Activated naive CD8-positive, alpha-beta T cell (primary cell): ENCODE results near the gene BUB3.

Experiments used
- H3K27ac Mint-ChIP-seq: one replicate; pipeline ENCODE4 v1.8.0; 2021; ENCODE audit warnings: mixed read lengths
- H3K27me3 Mint-ChIP-seq: one replicate; pipeline ENCODE4 v1.8.0; 2021; ENCODE audit warnings: mixed read lengths
- H3K36me3 Mint-ChIP-seq: one replicate; pipeline ENCODE4 v1.8.0; 2021; ENCODE audit warnings: mixed read lengths
- H3K4me1 Mint-ChIP-seq: one replicate; pipeline ENCODE4 v1.8.0; 2021; ENCODE audit warnings: low read depth, mixed read lengths
- H3K4me3 Mint-ChIP-seq: one replicate; pipeline ENCODE4 v1.8.0; 2021; ENCODE audit warnings: mild to moderate bottlenecking, mixed read lengths
- H3K9me3 Mint-ChIP-seq: one replicate; pipeline ENCODE4 v1.8.0; 2021; ENCODE audit warnings: low read depth, mixed read lengths

Gene BUB3, protein sequence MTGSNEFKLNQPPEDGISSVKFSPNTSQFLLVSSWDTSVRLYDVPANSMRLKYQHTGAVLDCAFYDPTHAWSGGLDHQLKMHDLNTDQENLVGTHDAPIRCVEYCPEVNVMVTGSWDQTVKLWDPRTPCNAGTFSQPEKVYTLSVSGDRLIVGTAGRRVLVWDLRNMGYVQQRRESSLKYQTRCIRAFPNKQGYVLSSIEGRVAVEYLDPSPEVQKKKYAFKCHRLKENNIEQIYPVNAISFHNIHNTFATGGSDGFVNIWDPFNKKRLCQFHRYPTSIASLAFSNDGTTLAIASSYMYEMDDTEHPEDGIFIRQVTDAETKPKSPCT

DNA sequence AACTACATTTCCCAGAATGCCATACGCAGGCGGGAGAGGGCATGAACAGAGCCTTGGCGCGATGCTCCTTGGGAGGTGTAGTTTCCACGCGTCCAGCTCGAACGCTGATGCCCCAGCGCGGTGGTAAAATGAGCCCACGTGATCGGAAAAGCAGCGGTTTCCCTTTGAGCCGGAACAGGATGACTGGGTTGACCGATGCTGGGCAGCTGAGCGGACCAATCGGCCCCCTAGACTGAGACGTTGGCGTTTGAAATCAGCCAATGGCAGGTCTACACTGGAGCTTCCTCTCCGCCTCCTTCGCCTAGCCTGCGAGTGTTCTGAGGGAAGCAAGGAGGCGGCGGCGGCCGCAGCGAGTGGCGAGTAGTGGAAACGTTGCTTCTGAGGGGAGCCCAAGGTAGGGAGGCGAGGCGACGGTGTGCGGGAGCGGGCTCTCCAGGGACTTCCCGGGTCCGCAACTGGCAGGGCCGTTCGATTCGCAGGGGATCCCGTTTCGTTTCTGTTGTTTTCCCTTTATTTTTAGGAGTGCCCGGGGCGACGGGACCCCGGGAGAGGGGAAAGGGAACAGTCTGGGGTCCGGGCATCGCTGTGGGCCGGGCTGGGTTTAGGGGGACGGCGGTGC, at the start of gene BUB3:
BUB3 (plus strand) TSS at position 311 of the 619 bp plus-strand sequence. CDS start 516 bp downstream, outside the sequence.
- Mint-ChIP-seq H3K36me3 (peaks cover 18% of the 10 kb centered on the region), H3K27ac (peak within 1 kb of the TSS; percentile 99), H3K4me3 (peak within 1 kb of the TSS; percentile 100), H3K27me3 (peaks cover 4% of the 10 kb centered on the region), H3K4me1 (peaks cover 63% of the 10 kb centered on the region), H3K9me3 (no peaks in the 10 kb centered on the region)

DNA sequence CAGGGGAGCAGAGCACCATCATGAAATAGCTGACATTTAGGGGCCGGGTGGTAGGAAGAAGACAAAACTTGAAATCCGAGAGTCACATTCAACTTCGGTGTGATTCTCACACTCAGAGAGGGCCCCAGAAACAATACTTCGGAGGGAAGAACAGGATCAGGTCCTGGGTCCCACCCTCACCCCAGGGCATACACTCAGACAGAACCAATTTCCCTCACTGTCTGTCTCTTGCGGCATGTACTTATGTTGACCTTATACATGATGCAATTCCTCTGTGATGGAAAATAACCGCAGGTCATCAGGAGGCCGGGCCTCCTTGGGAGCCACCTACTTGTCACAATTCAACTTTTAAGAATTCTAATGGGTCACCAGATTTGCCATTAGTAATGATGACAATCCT, 44.7 kb upstream of the BUB3 start:
- peaks cover 9% of the 10 kb centered on the region for H3K27me3 Mint-ChIP-seq
- H3K9me3 Mint-ChIP-seq = no peaks in the 10 kb centered on the region
- H3K36me3 Mint-ChIP-seq = no peaks in the 10 kb centered on the region
- no peaks in the 10 kb centered on the region for H3K4me1 Mint-ChIP-seq
- H3K4me3 Mint-ChIP-seq = no peak overlapping the region
- no peak overlapping the region for H3K27ac Mint-ChIP-seq

DNA sequence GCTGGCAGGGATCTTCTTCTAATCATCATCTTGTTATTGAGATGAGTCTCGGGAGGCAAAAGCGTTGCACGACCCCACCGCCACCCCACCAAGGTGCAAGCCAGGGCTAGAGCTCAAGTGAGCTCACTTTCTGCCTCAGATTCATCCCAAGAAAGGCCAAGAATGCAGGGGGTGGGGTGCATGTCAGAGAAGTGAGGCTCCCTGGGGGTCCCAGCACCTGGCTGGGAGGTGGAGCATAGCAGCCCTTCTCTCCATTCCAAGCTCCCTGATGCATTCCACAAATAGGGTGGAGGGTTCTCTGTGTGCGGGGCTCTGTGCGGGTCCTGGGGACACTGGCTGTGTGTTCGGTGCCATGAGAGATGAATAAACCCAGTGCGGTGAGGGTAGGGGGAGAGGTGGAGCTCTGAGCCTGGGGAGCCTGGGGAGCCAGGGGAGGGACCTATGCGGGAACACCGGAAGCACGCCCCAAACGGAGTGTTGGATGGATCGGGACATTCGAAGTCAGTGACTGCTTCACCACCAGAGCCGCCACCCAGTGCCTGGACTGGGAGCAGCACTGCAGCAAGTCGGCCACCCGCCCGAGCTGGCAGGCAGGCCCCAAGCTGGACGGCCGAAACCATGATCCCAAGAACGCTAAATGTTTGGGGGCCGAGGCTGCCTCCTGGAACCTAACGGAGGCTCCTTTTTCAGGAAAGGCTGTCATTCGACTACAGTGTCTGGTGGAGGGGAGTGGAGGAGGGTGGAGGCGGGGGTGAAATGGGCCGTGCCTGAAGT, 36.4 kb upstream of the BUB3 start:
- H3K4me3 Mint-ChIP-seq = no peak overlapping the region
- no peak overlapping the region for H3K27ac Mint-ChIP-seq
- no peaks in the 10 kb centered on the region for H3K9me3 Mint-ChIP-seq
- no peaks in the 10 kb centered on the region for H3K4me1 Mint-ChIP-seq
- peaks cover 19% of the 10 kb centered on the region for H3K27me3 Mint-ChIP-seq
- H3K36me3 Mint-ChIP-seq = no peaks in the 10 kb centered on the region

DNA sequence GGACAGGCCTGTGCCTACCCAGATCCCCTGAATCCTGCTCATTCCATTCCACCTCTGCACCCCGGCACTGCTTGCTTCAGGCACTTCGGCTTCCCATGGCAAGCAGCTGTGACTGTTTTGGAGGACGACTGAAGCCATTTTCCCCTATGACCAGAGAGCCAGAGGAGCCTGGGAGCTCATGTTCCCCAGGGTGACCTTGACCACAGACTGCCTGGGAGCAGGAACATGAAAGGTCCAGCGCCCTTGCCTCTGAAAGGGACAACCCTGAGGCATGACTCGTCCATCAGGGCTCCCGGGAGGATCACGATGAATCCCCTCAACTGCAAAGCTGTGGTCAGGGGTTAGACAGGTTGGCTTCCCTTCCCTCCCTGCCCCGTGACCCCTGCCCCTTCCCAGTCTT, 35.1 kb upstream of the BUB3 start:
- no peak overlapping the region for H3K4me3 Mint-ChIP-seq
- H3K9me3 Mint-ChIP-seq = no peaks in the 10 kb centered on the region
- no peaks in the 10 kb centered on the region for H3K4me1 Mint-ChIP-seq
- H3K36me3 Mint-ChIP-seq = no peaks in the 10 kb centered on the region
- H3K27me3 Mint-ChIP-seq = peaks cover 19% of the 10 kb centered on the region
- no peak overlapping the region for H3K27ac Mint-ChIP-seq

DNA sequence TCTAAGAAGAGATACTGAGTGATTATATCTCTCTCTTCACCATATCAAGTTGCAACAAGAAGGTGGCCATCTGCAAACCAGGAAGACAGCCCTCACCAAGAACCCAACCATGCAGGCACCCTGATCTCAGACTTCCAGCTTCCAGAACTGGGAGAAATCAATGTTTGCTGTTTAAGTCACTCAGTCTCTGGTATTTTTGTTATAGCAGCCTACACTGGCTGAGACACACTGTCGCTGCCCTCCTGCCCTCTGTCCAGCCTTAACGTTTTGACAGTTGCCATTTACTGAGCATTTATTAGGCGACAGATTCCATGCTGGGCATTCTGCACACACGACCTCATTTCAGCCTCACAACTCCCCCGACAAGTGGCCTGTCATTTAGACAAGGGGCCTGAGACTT, 28.0 kb upstream of the BUB3 start:
- Mint-ChIP-seq H3K4me1 (no peaks in the 10 kb centered on the region), H3K9me3 (no peaks in the 10 kb centered on the region), H3K36me3 (no peaks in the 10 kb centered on the region), H3K27ac (no peak overlapping the region), H3K4me3 (no peak overlapping the region), H3K27me3 (peaks cover 45% of the 10 kb centered on the region)

DNA sequence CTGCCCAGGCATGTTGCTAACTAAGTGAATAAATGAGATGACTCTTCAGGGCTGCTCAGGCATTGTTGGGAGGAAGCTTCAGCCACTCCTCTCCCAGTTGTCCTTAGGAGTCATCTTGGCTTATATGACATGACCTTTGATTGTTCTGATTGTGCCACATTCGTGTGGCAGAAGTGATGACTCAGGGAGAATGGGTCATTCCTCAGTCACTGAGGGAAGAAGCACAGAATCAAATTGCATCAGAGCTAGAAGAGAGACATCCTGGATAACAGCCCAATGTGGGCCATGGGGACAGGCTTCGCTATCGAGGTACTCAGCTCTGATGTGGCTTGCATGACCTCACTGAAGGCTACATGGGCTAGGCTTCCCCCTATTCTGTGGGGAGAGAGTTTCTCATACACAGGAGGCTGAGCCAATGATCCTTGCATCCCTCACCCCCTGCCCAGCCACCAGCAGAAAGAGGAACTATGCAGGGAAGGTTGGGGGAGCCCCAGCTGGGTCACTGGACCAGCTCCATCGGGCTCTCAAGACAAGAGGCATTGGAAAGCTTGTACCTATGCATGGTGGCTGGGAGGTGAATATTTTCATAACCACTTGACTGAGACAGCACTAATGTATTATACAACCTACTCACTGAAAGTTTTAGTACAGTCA, 24.5 kb upstream of the BUB3 start:
- H3K27me3 Mint-ChIP-seq = peaks cover 62% of the 10 kb centered on the region
- no peak overlapping the region for H3K27ac Mint-ChIP-seq
- H3K4me3 Mint-ChIP-seq = no peak overlapping the region
- H3K9me3 Mint-ChIP-seq = no peaks in the 10 kb centered on the region
- peaks cover 19% of the 10 kb centered on the region for H3K4me1 Mint-ChIP-seq
- no peaks in the 10 kb centered on the region for H3K36me3 Mint-ChIP-seq

DNA sequence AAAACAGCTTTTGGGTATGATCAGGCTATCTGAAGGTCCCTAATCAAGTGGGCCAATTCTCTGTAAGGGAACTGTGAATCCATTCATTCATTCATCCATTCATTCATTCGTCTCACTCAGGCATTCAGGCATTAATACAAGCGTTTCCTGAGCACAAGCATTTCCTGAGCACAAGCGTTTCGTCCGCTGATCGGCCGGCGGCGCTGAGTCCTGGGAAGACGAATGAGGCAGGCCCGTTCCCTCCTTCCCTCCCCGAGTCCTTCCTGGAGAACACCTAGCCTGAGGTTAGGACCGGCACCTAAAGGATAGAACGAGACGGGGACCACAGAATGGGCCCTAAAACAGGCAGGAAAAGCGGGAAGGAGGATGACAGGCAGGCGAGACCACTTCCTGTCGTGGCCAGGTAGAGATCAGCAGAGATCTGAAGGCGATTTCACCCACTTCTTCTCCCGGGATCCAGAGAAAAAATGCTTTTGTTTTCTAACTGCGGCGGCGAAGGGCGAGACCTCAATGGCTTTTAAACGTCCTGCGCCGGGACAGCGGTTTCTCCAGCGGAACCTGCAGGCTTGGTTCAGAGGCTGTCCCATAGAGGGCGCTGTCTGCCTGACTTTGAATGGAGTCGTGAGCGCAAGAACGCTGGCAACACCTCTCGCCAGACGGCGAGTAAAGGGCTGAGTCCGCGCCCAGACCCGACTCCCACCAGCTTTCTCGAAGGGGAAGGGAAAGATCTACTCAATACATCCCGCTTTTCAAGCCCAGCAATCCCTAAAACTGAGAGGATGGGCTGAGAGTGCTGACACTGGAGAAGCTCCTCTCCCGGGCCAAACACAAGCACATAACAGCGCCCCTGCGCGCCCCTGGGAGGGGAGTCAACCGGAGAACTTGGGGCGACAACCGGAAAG, 21.4 kb upstream of the BUB3 start:
- Mint-ChIP-seq H3K4me1 (peaks cover 27% of the 10 kb centered on the region), H3K4me3 (peak overlapping the region; percentile 82), H3K9me3 (no peaks in the 10 kb centered on the region), H3K27me3 (peaks cover 51% of the 10 kb centered on the region), H3K27ac (no peak overlapping the region), H3K36me3 (no peaks in the 10 kb centered on the region)

DNA sequence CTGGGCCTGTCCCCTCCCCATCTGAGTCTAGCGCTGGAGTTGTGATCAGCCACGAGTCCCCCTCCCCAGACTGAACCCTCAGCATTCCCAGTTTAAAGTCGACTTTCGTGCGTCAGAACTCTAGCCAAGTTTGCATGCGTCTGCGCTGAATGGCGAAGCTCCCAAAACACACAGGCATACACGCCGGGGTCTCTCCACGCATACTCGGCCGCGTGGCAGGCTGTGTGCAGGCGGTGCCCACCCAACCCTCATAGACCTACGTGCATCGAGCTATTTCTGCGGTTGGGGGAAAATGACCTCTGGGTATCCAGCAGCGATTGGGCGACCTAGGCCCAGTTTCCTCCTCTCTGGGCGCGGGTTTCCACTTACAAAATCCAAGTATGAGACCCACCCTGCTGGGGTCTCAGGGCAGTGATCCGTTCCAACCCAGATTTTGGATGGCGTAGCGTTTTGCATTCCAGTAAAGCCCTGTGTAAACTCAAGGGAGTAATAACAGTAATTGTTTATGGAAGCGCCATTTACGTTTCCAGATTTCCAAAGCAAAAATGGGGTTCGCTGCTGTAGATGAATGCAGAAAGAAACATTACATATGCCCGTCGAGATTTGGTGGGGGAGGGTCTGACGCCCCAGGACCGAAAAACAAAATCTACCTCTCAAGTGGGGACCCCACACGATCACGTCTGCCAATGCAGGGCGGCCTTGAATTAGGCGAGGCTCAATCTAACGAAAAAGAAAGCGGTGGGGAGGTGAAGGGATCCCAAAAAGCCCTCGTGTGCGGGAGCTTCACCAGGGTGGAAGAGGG, 20.5 kb upstream of the BUB3 start:
- H3K9me3 Mint-ChIP-seq = no peaks in the 10 kb centered on the region
- no peaks in the 10 kb centered on the region for H3K36me3 Mint-ChIP-seq
- peak overlapping the region; percentile 34 for H3K27ac Mint-ChIP-seq
- H3K27me3 Mint-ChIP-seq = peaks cover 50% of the 10 kb centered on the region
- H3K4me1 Mint-ChIP-seq = peaks cover 30% of the 10 kb centered on the region
- peak overlapping the region; percentile 66 for H3K4me3 Mint-ChIP-seq

DNA sequence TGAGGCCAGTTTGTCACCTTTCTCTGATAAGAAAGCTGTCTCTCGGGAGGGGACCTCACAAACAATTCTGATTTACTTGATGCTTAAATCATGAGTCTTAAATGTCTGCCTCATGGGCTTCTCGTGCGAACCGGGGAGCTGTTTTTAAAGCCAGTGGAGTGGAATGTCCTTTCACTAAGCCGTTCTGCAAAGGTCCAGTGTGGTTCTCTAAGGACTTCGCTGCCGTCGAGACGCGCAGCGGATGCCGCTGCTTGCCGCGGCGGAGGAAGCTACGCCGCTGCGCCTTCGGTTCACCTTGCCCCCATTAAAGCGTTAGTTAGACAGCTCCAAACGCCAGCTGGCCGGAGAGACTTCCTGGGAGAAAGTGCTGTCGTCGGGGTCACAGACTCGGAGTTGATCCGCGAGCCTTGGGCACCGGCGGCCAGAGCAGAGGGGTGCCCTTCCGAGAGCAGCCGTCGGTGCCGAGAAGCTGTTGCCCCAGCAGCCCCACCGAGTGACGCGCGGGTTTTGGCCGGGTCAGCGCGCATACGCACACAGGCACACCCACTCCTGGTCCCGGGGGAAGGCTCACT, 19.8 kb upstream of the BUB3 start:
- H3K27ac Mint-ChIP-seq = peak overlapping the region; percentile 34
- H3K36me3 Mint-ChIP-seq = no peaks in the 10 kb centered on the region
- H3K9me3 Mint-ChIP-seq = no peaks in the 10 kb centered on the region
- H3K4me3 Mint-ChIP-seq = peak overlapping the region; percentile 66
- H3K27me3 Mint-ChIP-seq = peaks cover 51% of the 10 kb centered on the region
- peaks cover 36% of the 10 kb centered on the region for H3K4me1 Mint-ChIP-seq

DNA sequence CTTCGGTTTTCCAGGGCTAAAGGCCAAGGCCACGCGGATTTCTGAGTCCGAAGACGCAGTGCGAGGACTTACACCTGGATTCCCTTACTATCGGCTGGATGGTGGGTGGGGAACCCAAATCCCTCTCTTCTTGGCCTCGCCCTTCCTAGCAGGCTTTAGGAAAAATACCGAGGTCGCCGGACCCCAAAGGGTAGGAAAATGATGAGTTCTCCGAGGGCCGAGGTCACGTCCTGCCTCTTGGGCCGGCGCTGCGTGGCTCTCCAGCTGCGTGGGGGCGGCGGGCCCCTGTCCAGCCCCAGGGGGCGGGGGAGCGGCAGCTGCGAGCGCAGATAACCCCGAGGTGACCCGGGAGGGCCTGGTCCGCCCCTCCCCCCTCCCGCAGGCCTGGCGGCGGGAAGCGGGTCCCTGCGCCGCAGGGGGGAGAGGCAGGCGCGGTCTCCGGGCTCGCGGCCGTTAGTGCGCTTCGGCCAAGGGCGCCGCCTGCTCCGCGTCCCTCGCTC, 19.2 kb upstream of the BUB3 start:
- H3K9me3 Mint-ChIP-seq = no peaks in the 10 kb centered on the region
- H3K36me3 Mint-ChIP-seq = no peaks in the 10 kb centered on the region
- peaks cover 50% of the 10 kb centered on the region for H3K27me3 Mint-ChIP-seq
- H3K4me3 Mint-ChIP-seq = peak overlapping the region; percentile 63
- H3K27ac Mint-ChIP-seq = no peak overlapping the region
- H3K4me1 Mint-ChIP-seq = peaks cover 40% of the 10 kb centered on the region

DNA sequence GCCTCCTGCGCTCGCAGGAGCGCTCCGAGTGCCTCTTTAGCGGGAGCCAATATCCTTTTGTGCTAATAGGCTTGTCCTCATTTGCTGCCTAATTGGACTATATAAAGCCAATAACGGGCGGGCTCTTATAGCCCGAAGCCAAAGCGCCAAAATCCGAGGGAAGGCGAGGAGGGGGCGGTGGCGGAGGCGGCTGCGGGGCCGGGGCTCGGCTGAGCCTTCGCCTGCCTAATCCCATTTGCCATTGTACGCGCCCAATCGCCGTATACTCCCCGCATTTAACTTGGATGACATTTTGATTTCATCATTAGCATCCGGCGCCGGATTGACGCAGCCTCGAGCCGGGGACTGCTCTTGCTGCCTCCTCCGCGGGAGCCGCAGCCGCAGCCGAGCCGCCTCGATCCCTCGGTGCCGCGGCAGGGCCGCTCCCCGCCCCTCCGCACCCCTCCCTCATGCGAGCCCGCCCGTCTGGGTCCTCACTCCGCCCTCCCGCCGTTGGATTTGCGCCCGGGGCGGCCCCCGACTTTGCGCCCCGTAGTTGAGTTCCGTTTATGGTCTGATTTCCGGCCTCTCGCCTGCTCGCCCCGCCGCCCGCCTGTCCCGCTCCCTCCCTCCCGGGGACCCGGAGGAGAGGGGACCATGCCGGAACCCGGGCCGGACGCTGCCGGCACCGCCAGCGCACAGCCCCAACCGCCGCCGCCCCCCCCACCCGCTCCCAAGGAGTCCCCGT, 18.6 kb upstream of the BUB3 start, which contains the start of gene HMX3:
HMX3 (plus strand) TSS at position 556 of the 727 bp plus-strand sequence; CDS start at position 637, 81 bp downstream.
- Mint-ChIP-seq H3K4me3 (peak within 1 kb of the TSS; percentile 84), H3K9me3 (no peaks in the 10 kb centered on the region), H3K27me3 (peaks cover 48% of the 10 kb centered on the region), H3K36me3 (no peaks in the 10 kb centered on the region), H3K27ac (no peak within 1 kb of the TSS), H3K4me1 (peaks cover 45% of the 10 kb centered on the region)

DNA sequence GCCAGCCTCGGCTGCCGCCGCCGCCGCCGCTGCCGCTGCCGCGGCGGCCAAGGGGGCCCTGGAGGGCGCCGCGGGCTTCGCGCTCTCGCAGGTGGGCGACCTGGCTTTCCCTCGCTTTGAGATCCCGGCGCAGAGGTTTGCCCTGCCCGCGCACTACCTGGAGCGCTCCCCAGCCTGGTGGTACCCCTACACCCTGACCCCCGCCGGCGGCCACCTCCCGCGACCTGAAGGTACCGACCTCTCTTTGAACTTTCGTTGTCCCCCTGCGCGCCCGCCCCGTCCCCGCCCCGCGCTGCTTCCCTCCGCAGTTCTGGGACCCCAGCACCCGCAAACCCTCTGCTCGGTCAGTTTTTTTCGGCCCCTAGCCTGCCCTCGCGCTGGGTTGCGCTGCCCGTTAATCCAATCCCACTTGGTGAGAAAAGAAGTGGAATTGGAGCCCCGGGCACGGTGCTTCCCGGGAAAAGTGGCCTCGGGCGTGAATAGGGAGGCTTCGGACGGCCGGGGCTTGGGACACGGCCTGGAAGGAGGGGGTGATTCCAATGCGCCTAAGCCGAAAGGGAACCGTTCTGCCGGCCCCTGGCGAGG, 17.9 kb upstream of the BUB3 start:
- Mint-ChIP-seq H3K27ac (no peak overlapping the region), H3K4me1 (peaks cover 46% of the 10 kb centered on the region), H3K9me3 (no peaks in the 10 kb centered on the region), H3K27me3 (peaks cover 49% of the 10 kb centered on the region), H3K4me3 (peak overlapping the region; percentile 84), H3K36me3 (no peaks in the 10 kb centered on the region)
